Tibial nerve (tissue), 4 donors: ENCODE measurements around the gene LDHAL6B. TPM values are rescaled to one million over a fixed set of nuclear protein-coding genes. Genes with fewer than 3 reads are reported as not detected.

ENCODE experiments used
- DNase-seq, 2 donors: peaks; one replicate each; pipeline ENCODE4 v3.0.0-alpha.2; 2019; ENCODE audit warnings: low spot score in 2 of 2
- H3K27ac ChIP-seq, 4 donors: fragments of 200-600 bp; sonication (generic) in 3 of 4; one replicate each; pipeline ENCODE4 v1.5.1; 2017 to 2019; ENCODE audit warnings: mild to moderate bottlenecking in 1 of 4
- H3K27me3 ChIP-seq, 2 donors: fragments of 200-600 bp; sonication (generic) in 1 of 2; one replicate each; pipeline versions ENCODE4 v1.5.1 to v1.6.0; 2017 to 2019
- H3K36me3 ChIP-seq, 3 donors: fragments of 200-600 bp; sonication (generic); one replicate each; pipeline ENCODE4 v1.5.1; 2018 to 2019
- H3K4me1 ChIP-seq, 4 donors: fragments of 200-600 bp; sonication (generic) in 3 of 4; one replicate each; pipeline ENCODE4 v1.5.1; 2017 to 2019
- H3K4me3 ChIP-seq, 4 donors: fragments of 200-600 bp; sonication (generic) in 3 of 4; one replicate each; pipeline ENCODE4 v1.5.1; 2017 to 2019; ENCODE audit warnings: mild to moderate bottlenecking in 1 of 4, moderate library complexity in 1 of 4
- H3K9me3 ChIP-seq, 4 donors: fragments of 200-600 bp; sonication (generic) in 3 of 4; one replicate each; pipeline ENCODE4 v1.5.1; 2017 to 2019
- CTCF ChIP-seq, 5 experiments: fragments of 200-600 bp in 3 of 5; fragments of 450-650 bp in 2 of 5; sonication (generic) in 3 of 5; IDR thresholded peaks; one replicate each; pipeline ENCODE4 v1.5.1; 2016 to 2019; ENCODE audit warnings: antibody characterized with exemption in 5 of 5, mild to moderate bottlenecking in 3 of 5, moderate library complexity in 2 of 5
- EP300 ChIP-seq, 2 donors: sonication (generic); formaldehyde crosslinking; IDR thresholded peaks; one replicate each; pipeline ENCODE4 v1.6.1; 2017; ENCODE audit warnings: antibody characterized with exemption in 2 of 2, mild to moderate bottlenecking in 1 of 2
- POLR2A ChIP-seq, 2 donors: fragments of 450-650 bp; IDR thresholded peaks; one replicate each; pipeline ENCODE4 v1.6.1; 2017; ENCODE audit warnings: antibody characterized with exemption in 2 of 2, mild to moderate bottlenecking in 2 of 2, moderate library complexity in 2 of 2
- WGBS, 2 donors: methylation state at CpG; one replicate each; pipeline ENCODE4 v1.1.5; 2018; 5-methylcytosine and 5-hydroxymethylcytosine counted together
- total RNA-seq, 4 donors: library from RNA; depleted of rRNA; stranded (reverse); fragments of >200 nt; gene quantifications; one replicate each; pipeline ENCODE4 v1.1.0, GENCODE V29; 2016

LDHAL6B gene
- total RNA-seq, 4 donors from 2014 or later = not detected

- no peaks in the 10 kb centered on the region for H3K27me3 ChIP-seq
- WGBS, 2 donors = 83 to 84% methylated on average over 5 of the region's 5 CpGs
- H3K4me3 ChIP-seq = no peak overlapping the region
- no peaks in the 10 kb centered on the region for H3K9me3 ChIP-seq
- peaks cover 0 to 80% (median 0%) of the 10 kb centered on the region in 3 donors for H3K36me3 ChIP-seq
- DNase-seq = no peak
- no peaks in the 10 kb centered on the region for H3K4me1 ChIP-seq
- H3K27ac ChIP-seq = peak overlapping the region in 1 of 4 donors; percentile 18
- TF ChIP-seq CTCF (IDR thresholded peaks at IDR 0.05) (no peak), EP300 (IDR thresholded peaks at IDR 0.05) (no peak), POLR2A (IDR thresholded peaks at IDR 0.05) (no peak)
Observed at GRCh38 chr15:59189241-59189640, 17.4 kb upstream of the LDHAL6B start.

GRCh38 chr15:59190291-59190690, 16.4 kb upstream of the LDHAL6B start:
- no peaks in the 10 kb centered on the region for H3K4me1 ChIP-seq
- H3K36me3 ChIP-seq = peaks cover 0 to 80% (median 6%) of the 10 kb centered on the region in 3 donors
- H3K9me3 ChIP-seq = no peaks in the 10 kb centered on the region
- 96 to 99% methylated on average over 7 of the region's 7 CpGs for WGBS, 2 donors
- DNase-seq = no peak
- H3K4me3 ChIP-seq = no peak overlapping the region
- H3K27me3 ChIP-seq = no peaks in the 10 kb centered on the region
- TF ChIP-seq CTCF (IDR thresholded peaks at IDR 0.05) = no peak
- TF ChIP-seq POLR2A (IDR thresholded peaks at IDR 0.05) = no peak
- TF ChIP-seq EP300 (IDR thresholded peaks at IDR 0.05) = no peak
- no peak overlapping the region for H3K27ac ChIP-seq

GRCh38 chr15:59191855-59192237, 14.8 kb upstream of the LDHAL6B start:
- Histone ChIP-seq H3K4me3 (no peak overlapping the region), H3K4me1 (no peaks in the 10 kb centered on the region), H3K27ac (no peak overlapping the region), H3K36me3 (peaks cover 0 to 72% (median 6%) of the 10 kb centered on the region in 3 donors), H3K9me3 (no peaks in the 10 kb centered on the region), H3K27me3 (no peaks in the 10 kb centered on the region)
- 69 to 81% methylated on average over 6 of the region's 6 CpGs for WGBS, 2 donors
- TF ChIP-seq EP300 (IDR thresholded peaks at IDR 0.05) = no peak
- TF ChIP-seq POLR2A (IDR thresholded peaks at IDR 0.05) = no peak
- TF ChIP-seq CTCF (IDR thresholded peaks at IDR 0.05) = no peak
- DNase-seq = no peak

GRCh38 chr15:59194639-59195325, 11.9 kb upstream of the LDHAL6B start:
- TF ChIP-seq CTCF (IDR thresholded peaks at IDR 0.05) = no peak
- no peak for TF ChIP-seq POLR2A (IDR thresholded peaks at IDR 0.05)
- no peak for TF ChIP-seq EP300 (IDR thresholded peaks at IDR 0.05)
- DNase-seq = no peak
- WGBS, 2 donors = 73 to 76% methylated on average over 10 of the region's 10 CpGs
- Histone ChIP-seq H3K27me3 (no peaks in the 10 kb centered on the region), H3K4me1 (no peaks in the 10 kb centered on the region), H3K9me3 (no peaks in the 10 kb centered on the region), H3K36me3 (peaks cover 0 to 62% (median 6%) of the 10 kb centered on the region in 3 donors), H3K4me3 (no peak overlapping the region), H3K27ac (peak overlapping the region in 1 of 4 donors; percentile 13)

- Histone ChIP-seq H3K4me3 (no peak overlapping the region), H3K27me3 (no peaks in the 10 kb centered on the region), H3K36me3 (peaks cover 0 to 64% (median 6%) of the 10 kb centered on the region in 3 donors), H3K9me3 (no peaks in the 10 kb centered on the region), H3K4me1 (no peaks in the 10 kb centered on the region), H3K27ac (no peak overlapping the region)
- DNase-seq = no peak
- 88 to 90% methylated on average over 2 of the region's 2 CpGs for WGBS, 2 donors
- TF ChIP-seq EP300 (IDR thresholded peaks at IDR 0.05) = no peak
- no peak for TF ChIP-seq POLR2A (IDR thresholded peaks at IDR 0.05)
- no peak for TF ChIP-seq CTCF (IDR thresholded peaks at IDR 0.05)
Observed at GRCh38 chr15:59196416-59196815, 10.2 kb upstream of the LDHAL6B start.
